A549 treated with AZD2906 at 1 μM for 4 hours (cell line): ENCODE measurements around the gene ATP6V0C. TPM values are rescaled to one million over a fixed set of nuclear protein-coding genes. Genes with fewer than 3 reads are reported as not detected.

Source experiments
- total RNA-seq: library from RNA; stranded (reverse); fragments of 200-300 nt; extraction: Qiagen RNA extraction; gene quantifications from 5 replicates; pipeline ENCODE4 v1.2.3, GENCODE V29; 2022

The ATP6V0C gene
- 146 to 301 TPM (median 257 TPM) in 5 replicates for total RNA-seq

DNA sequence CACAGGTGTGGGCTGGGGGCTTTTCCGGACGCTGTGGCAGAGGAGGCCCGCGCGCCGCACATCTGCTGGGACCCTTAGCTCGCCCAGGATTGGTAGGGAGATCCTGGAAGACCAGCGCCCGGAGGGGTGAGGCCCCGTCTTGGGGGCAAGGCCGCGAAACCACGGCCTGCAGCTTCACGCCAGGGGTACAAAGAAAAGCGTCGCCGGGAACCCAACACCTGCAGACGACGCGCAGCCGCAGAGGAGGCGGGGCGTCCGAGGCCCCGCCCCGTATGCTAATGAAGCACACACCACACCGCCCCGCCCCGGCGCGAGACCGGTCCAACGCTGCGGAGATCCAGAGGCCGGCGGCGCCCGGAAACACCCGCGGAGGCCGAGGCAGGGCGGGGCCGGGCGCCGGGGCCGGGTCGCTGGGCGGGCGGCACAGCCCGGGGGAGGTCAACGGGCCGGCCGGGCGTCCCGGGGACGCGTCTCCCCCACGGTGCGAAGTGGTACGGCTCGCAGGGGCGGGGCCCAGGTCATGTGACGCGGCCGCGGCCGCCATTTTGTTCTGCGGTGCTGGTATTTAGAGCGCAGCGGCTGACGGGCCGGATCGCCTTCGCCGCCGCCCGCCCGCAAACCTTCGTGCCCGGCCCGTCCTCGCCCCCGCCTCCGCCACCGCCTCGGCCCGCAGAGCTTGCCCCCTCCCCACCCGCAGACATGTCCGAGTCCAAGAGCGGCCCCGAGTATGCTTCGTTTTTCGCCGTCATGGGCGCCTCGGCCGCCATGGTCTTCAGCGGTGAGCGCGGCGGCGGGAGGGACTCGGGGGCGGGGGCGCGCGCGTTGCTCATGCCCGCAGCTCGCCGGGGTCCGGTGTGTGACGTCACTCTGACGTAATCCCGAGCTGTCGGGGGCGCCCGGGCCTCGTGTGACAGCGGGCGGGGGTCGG, at the start of gene ATP6V0C:
Gene ATP6V0C (plus strand): TSS at position 548 of the 928 bp plus-strand sequence. CDS start 152 bp downstream, at position 700.

DNA sequence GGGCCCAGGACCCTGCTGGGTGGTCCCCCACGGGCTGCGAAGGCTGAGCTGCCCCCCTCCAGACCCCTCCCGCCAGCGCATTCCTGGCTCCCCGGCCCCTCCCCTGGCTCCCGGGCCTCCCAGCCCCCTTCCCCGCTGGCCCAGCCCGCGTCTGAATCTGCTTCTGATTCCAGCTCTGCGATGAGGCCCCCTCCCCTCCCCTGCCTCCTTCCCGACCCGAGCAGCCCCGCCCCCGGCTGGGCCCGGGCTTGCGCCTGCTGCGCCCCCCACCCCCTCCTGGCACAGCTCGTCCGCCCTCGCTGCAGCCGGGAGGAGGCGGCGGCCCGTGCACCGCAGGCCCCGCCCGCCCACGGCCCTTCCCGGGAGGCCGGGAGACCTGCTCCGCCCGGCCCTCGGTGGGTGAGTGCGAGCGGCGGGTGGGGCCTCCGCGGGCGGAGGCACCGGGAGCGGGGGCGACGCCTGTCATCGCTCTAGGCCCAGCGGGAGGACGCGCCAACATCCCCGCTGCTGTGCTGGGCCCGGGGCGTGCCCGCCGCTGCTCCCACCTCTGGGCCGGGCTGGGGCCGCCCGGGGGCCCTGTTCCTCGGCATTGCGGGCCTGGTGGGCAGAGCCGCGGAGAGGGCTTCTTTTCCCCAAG, 42.6 kb upstream of the ATP6V0C start, which contains the start of gene NTN3:
Gene NTN3 (plus strand): TSS at position 282 of the 637 bp plus-strand sequence. CDS start 405 bp downstream, outside the sequence.

DNA sequence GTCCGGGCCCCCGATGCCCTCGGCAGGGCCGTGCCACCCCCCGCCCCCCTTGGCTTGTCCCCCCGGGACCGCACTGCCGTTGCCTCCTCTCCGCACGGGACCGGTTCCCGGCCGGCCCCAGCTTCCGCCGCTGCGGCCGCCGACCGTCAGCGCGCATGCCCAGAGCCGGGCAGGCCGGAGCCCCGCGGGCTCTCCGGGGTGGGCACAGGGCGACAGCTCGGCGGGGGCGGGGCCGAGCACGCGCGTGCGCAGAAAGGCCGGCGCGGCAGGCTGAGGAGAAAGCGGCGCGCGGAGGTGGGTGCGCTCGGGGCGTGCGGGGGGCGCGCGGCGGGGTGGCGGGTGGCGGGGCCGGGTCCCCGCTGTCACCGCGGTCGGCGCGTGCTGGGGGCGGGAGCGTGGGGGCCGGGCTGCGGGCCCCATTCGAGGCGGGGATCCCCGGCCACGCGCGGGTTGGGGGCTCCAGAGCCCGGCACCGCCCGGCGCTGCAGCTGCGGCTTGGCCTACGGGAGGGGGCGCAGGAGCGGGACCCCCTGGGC, 38.8 kb upstream of the ATP6V0C start, which contains the start of gene TBC1D24:
Gene TBC1D24 (plus strand): TSS at position 251 of the 536 bp plus-strand sequence. CDS start 21,022 bp downstream, outside the sequence.

DNA sequence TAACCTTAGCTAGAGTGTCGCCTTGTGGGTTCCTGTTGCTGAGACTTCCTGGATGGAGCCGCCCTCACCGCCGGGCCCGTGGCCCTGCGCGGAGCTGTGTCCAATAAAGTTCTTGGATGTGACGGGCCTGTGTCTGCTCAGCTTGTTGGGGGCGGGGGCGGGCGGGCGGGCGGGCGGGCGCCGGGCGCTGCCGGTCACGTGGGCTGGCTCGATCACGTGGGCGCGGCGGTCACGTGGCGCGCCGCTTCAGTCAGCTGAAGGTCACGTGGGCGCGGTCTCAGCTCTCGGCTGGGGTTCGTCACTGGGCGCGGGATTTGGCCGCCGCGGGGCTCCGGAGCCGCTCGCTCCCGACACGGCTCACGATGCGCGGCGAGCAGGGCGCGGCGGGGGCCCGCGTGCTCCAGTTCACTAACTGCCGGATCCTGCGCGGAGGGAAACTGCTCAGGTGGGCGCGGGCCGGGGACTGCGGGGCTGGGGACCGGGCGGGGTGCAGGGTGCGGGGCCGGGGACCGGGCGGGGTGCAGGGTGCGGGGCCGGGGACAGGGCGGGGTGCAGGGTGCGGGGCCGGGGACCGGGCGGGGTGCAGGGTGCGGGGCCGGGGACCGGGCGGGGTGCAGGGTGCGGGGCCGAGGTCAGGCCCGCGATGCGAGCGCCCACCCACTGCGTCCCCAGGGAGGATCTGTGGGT, 6.5 kb downstream of the ATP6V0C start, which contains the start of gene AMDHD2:
Gene AMDHD2 (plus strand): TSS at position 275 of the 687 bp plus-strand sequence. CDS start 88 bp downstream, at position 363.

DNA sequence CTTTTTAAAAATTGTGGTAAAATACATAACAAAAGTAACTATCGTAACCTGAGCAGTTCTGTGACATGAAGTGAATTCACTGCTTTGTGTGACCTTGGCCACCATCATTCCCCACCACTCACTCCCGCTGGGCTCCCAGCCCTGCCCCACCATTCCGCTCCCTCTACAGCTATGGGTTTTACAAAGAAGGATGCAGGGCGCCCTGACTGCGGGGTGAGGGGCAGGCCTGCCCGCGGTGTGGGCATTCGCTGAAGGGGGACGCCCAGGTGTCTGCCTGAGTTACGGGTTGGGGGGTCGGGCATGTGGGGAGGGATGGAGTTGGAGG, 17.6 kb downstream of the ATP6V0C start, which contains the start of gene CEMP1:
Gene CEMP1 (minus strand): TSS at position 38 of the 325 bp plus-strand sequence. CDS start 335 bp downstream, outside the sequence.

DNA sequence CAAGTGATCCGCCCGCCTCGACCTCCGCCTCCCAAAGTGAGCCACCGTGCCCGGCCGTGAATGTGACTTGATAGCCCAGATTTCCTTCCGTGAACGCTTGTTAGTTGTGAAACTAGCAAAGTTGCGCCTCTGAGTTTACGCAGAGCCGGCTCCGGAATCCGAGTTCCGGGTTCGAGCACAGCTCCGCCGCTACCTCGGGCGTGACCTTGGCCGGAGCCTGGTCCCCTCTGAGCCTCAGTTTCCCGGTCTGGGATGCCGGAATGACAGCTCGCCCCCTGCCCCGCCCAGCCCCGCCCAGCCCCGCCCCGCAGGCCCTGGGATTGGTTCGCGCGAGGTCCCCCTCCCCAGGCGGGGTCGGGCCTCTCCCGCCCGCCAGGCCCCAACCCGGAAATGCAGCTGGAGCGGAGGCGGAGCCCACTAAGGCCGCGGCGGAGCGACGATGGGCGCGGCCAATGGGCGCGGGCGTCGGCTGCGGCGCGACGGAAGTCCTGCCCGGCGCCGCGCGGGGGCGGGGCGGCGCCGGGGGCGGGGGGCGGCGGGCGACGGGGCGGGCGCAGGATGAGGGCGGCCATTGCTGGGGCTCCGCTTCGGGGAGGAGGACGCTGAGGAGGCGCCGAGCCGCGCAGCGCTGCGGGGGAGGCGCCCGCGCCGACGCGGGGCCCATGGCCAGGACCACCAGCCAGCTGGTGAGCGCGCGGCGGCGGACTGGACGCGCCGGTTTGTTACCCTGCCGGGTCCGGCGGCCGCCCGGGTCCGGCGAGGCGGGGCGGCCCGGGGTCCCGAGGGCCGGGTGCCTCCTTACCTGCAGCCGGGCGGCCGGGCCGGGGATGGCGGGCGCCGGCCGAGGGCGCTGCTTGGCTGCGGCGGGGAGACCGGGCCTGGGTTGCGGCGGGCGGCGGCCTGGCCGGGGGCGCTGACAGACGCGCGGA, 24.0 kb downstream of the ATP6V0C start, which contains the start of gene PDPK1:
Gene PDPK1 (plus strand): TSS at position 571 of the 929 bp plus-strand sequence. CDS start 92 bp downstream, at position 663.

Other genes with a start within 250 kb of the ATP6V0C start
- 252 to 288 TPM (median 261 TPM) in 5 replicates for gene RNPS1, start 245.8 kb upstream of the ATP6V0C start, total RNA-seq
- 17.3 to 21.9 TPM (median 20.6 TPM) in 5 replicates for gene ABCA3, start 173.2 kb upstream of the ATP6V0C start, total RNA-seq
- 20.2 to 23.1 TPM (median 21.1 TPM) in 5 replicates for gene CCNF, start 84.5 kb upstream of the ATP6V0C start, total RNA-seq
- 15.9 to 20.9 TPM (median 18.9 TPM) in 5 replicates for gene TEDC2, start 53.8 kb upstream of the ATP6V0C start, total RNA-seq
- gene NTN3, start 42.7 kb upstream of the ATP6V0C start, total RNA-seq, result 0.05 to 0.07 TPM (median 0.06 TPM) in 3 of 5 replicates, not detected in the others
- gene TBC1D24, start 38.8 kb upstream of the ATP6V0C start, total RNA-seq, result 6.0 to 7.9 TPM (median 6.7 TPM) in 5 replicates
- 15.9 to 25.9 TPM (median 24.7 TPM) in 5 replicates for gene AMDHD2, start 6.4 kb downstream of the ATP6V0C start, total RNA-seq
- gene CEMP1, start 17.5 kb downstream of the ATP6V0C start, total RNA-seq, result 0.06 to 0.15 TPM (median 0.09 TPM) in 3 of 5 replicates, not detected in the others
- 19.3 to 24.1 TPM (median 20.6 TPM) in 5 replicates for gene PDPK1, start 24.1 kb downstream of the ATP6V0C start, total RNA-seq
- gene KCTD5, start 168.6 kb downstream of the ATP6V0C start, total RNA-seq, result 35.2 to 44.7 TPM (median 40.1 TPM) in 5 replicates
- gene PRSS27, start 206.3 kb downstream of the ATP6V0C start, total RNA-seq, result 1.1 to 2.3 TPM (median 1.8 TPM) in 5 replicates
- gene SRRM2, start 238.7 kb downstream of the ATP6V0C start, total RNA-seq, result 310 to 432 TPM (median 410 TPM) in 5 replicates